ENCODE measurements around the gene MCM10. TPM values are rescaled to one million over a fixed set of nuclear protein-coding genes. Genes with fewer than 3 reads are reported as not detected.

The MCM10 gene
- total RNA-seq, 4 donors from 2014 or later: 0.64 to 1.5 (median 0.78) TPM

DNA sequence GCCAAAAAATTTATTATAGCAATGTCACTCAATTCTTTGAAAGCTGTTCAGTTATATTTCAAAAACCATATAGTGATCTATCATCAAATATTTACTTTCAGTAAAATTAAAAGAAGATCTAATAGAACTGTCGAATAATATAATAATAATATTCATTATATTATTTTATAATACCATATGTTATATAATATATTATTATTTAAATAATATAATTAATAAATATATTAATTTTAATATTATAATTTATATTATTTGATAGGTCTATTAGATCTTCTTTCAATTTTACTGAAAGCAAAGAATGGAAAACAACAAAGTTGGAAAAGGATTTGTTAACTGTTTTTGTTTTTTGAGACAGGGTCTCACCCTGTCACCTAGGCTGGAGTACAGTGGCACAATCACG lies 95.3 kb downstream of the MCM10 start:
- intact Hi-C loops (cut with DNase I; ENCODE audit: low total_unique reads) (no loop called here), in situ Hi-C loops (cut with MboI; ENCODE audit: low sequenced_read_pairs in 4 of 4) (no loop called here)
- no peaks in the 10 kb centered on the region for H3K36me3 ChIP-seq
- H3K27me3 ChIP-seq: no peaks in the 10 kb centered on the region
- H3K4me1 ChIP-seq: no peaks in the 10 kb centered on the region
- TF ChIP-seq, protein P1, sequence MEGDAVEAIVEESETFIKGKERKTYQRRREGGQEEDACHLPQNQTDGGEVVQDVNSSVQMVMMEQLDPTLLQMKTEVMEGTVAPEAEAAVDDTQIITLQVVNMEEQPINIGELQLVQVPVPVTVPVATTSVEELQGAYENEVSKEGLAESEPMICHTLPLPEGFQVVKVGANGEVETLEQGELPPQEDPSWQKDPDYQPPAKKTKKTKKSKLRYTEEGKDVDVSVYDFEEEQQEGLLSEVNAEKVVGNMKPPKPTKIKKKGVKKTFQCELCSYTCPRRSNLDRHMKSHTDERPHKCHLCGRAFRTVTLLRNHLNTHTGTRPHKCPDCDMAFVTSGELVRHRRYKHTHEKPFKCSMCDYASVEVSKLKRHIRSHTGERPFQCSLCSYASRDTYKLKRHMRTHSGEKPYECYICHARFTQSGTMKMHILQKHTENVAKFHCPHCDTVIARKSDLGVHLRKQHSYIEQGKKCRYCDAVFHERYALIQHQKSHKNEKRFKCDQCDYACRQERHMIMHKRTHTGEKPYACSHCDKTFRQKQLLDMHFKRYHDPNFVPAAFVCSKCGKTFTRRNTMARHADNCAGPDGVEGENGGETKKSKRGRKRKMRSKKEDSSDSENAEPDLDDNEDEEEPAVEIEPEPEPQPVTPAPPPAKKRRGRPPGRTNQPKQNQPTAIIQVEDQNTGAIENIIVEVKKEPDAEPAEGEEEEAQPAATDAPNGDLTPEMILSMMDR (IDR thresholded peaks at IDR 0.05 in 4 of 5, conservative IDR thresholded peaks at IDR 0.05 in 1 of 5): no peak
- no peak for TF ChIP-seq POLR2A (IDR thresholded peaks at IDR 0.05)
- no peak for ATAC-seq
- no peak overlapping the region for H3K4me3 ChIP-seq
- no peaks in the 10 kb centered on the region for H3K9me3 ChIP-seq
- no peak for DNase-seq
- no peak overlapping the region for H3K27ac ChIP-seq

DNA sequence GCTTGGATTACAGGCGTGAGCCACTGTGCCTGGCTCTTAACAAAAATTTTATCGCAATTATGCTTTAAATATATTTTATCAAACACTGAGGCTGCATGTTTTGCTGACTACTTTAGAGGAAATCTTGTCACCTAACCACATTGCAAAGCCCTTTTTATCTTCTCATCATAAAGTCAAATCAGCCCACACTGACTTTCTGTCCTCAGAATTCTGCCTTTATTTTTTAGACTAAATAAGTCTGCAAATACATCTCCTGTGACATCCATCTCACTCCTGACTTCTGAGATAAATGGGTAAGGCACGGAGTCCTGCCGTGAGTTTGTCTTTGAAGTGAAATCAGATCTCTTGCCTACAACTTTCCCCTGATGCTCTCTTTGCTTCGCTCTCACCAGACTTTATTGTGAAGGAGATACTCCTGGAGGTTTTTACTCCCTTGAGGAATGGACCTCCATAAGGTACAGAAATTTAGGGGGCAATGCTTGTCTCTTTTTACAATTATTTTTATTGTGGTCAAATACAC lies 96.3 kb downstream of the MCM10 start:
- Histone ChIP-seq H3K9me3 (no peaks in the 10 kb centered on the region), H3K27ac (no peak overlapping the region), H3K4me3 (no peak overlapping the region), H3K27me3 (no peaks in the 10 kb centered on the region), H3K36me3 (no peaks in the 10 kb centered on the region), H3K4me1 (no peaks in the 10 kb centered on the region)
- no peak for DNase-seq
- no peak for TF ChIP-seq POLR2A (IDR thresholded peaks at IDR 0.05)
- TF ChIP-seq, protein P1 (IDR thresholded peaks at IDR 0.05 in 4 of 5, conservative IDR thresholded peaks at IDR 0.05 in 1 of 5): no peak
- ATAC-seq: no peak
- intact Hi-C loops (cut with DNase I; ENCODE audit: low total_unique reads): no loop called here
- in situ Hi-C loops (cut with MboI; ENCODE audit: low sequenced_read_pairs in 4 of 4): no loop called here

Other genes with a start within 250 kb of the MCM10 start
- gene CCDC3, start 159.8 kb upstream of the MCM10 start, total RNA-seq: 10 to 100 TPM in 3 of 4 donors, 1 to 10 TPM in 1; 6.1 to 57.4 (median 21.6) TPM
- 100 to 1,000 TPM; 295 to 592 (median 527) TPM for gene OPTN, start 61.4 kb upstream of the MCM10 start, total RNA-seq
- gene UCMA, start 72.8 kb downstream of the MCM10 start, total RNA-seq: not detected
- gene PHYH, start 138.5 kb downstream of the MCM10 start, total RNA-seq: 100 to 1,000 TPM; 107 to 147 (median 143) TPM
- gene SEPHS1, start 186.7 kb downstream of the MCM10 start, total RNA-seq: 10 to 100 TPM; 22.4 to 29.7 (median 27.9) TPM